Neutrophil (primary cell): ENCODE data around the gene ZIM2.
A peak's percentile ranks its signal among the peaks of the same experiment; 100 is the strongest.

Experiments used
- H3K27ac ChIP-seq: fragments of 200-600 bp; sonication (generic); 2 replicates; pipeline ENCODE4 v1.5.1; 2016; ENCODE audit warnings: mild to moderate bottlenecking, moderate library complexity
- H3K27me3 ChIP-seq: fragments of 200-600 bp; sonication (generic); 2 replicates; pipeline ENCODE4 v1.6.0; 2016; ENCODE audit warnings: mild to moderate bottlenecking
- H3K36me3 ChIP-seq: fragments of 200-600 bp; sonication (generic); 2 replicates; pipeline ENCODE4 v1.5.1; 2017
- H3K4me1 ChIP-seq, 2 experiments: fragments of 200-600 bp in 1 of 2; sonication (generic) in 1 of 2; 1 replicate in 1 of 2; 2 replicates in 1 of 2; pipeline versions ENCODE4 v1.5.1 to v1.6.1; 2013 to 2016; ENCODE audit warnings: low read depth in 1 of 2, low read length in 1 of 2, mild to moderate bottlenecking in 1 of 2, moderate library complexity in 1 of 2; ENCODE audit not compliant: control insufficient read depth in 1 of 2, insufficient read depth in 1 of 2
- H3K4me3 ChIP-seq, 2 experiments: fragments of 200-600 bp in 1 of 2; sonication (generic) in 1 of 2; 1 replicate in 1 of 2; 2 replicates in 1 of 2; pipeline ENCODE4 v1.5.1; 2013 to 2016; ENCODE audit warnings: low read depth in 1 of 2, low read length in 1 of 2, mild to moderate bottlenecking in 1 of 2, moderate library complexity in 1 of 2
- H3K9me3 ChIP-seq: fragments of 200-600 bp; sonication (generic); 2 replicates; pipeline ENCODE4 v1.5.1; 2016
- TF ChIP-seq, protein P1 (sequence below): fragments of 200-600 bp; sonication (generic); IDR thresholded peaks from 2 replicates; pipeline ENCODE4 v1.5.1; 2016; ENCODE audit warnings: antibody characterized with exemption

Gene ZIM2

DNA sequence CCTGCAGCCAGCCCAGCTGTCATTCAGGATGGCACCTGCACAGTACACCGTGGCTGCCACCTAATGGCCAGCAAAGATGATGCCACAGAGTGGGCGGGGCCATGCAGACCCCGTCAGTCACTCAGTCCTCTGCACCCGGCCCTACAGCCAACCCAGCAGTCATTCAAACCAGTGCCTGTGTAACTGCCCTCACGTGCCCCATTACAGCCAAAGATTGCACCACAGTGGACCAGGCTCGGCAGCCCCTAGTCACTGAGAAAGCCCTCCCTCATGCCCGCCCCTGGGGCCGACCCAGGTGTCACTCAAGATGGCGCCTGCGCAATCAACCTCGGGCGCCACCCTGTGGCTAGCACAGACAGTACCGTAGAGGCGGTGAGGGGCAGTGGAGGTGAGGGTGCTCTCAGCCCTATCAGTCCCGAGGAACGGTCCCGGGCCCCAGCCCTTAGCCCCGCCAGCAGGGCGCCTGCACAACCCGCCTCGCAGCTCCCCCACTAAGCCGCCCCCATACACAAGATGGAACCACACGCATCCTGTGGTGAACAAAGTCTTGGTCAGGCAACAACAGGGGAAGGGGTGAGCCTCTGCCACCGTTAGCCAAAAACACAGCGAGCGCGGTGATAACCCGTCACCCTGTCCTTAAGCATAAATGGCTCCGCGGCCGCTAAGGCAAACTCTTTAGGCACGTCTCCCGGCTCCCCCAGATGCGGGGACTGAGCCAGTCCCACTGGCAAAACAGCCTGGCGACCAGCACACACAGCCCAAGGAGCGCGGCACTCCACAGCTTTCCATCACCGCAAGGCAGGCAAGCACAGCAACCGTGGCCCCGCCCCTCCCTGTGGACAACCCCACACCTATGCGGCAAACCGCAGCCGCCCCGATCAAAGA, 2.3 kb downstream of the ZIM2 start:
- H3K4me3 ChIP-seq: peak overlapping the region; percentile 32 to 41
- no peaks in the 10 kb centered on the region for H3K36me3 ChIP-seq
- peaks cover 20 to 22% of the 10 kb centered on the region in 2 experiments for H3K4me1 ChIP-seq
- peaks cover 37% of the 10 kb centered on the region for H3K9me3 ChIP-seq
- TF ChIP-seq, protein P1, sequence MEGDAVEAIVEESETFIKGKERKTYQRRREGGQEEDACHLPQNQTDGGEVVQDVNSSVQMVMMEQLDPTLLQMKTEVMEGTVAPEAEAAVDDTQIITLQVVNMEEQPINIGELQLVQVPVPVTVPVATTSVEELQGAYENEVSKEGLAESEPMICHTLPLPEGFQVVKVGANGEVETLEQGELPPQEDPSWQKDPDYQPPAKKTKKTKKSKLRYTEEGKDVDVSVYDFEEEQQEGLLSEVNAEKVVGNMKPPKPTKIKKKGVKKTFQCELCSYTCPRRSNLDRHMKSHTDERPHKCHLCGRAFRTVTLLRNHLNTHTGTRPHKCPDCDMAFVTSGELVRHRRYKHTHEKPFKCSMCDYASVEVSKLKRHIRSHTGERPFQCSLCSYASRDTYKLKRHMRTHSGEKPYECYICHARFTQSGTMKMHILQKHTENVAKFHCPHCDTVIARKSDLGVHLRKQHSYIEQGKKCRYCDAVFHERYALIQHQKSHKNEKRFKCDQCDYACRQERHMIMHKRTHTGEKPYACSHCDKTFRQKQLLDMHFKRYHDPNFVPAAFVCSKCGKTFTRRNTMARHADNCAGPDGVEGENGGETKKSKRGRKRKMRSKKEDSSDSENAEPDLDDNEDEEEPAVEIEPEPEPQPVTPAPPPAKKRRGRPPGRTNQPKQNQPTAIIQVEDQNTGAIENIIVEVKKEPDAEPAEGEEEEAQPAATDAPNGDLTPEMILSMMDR: no peak
- H3K27me3 ChIP-seq: peaks cover 39% of the 10 kb centered on the region
- H3K27ac ChIP-seq: no peak overlapping the region

DNA sequence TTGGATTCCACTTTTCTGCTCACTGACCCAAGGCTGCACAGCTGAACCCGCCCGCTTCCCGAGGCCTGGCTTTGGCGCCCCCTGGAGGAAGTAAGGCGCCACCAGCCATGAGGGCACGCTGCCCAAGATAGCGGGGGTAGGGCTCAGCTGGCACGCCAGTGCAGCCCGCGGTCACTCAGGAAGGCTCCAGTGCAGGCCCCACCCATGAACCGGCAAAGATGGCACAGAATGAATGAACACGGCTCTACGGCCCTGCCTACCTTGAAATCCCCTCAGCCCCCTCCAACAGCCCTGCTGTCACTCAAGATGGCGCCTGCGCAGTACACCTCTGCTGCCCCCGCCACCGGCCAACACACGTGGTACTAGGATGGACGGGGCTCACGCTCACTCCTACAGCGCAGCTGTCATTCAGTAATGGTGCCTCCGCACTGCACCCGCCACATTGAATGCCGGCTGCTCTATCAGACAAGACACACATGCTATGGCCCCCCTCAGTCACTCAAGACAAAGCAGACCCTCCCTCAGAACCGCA, 3.0 kb downstream of the ZIM2 start:
- Histone ChIP-seq H3K4me1 (peaks cover 20 to 22% of the 10 kb centered on the region in 2 experiments), H3K4me3 (peak overlapping the region; percentile 32 to 41), H3K9me3 (peaks cover 37% of the 10 kb centered on the region), H3K27ac (no peak overlapping the region), H3K36me3 (no peaks in the 10 kb centered on the region), H3K27me3 (peaks cover 35% of the 10 kb centered on the region)
- TF ChIP-seq, protein P1: no peak

DNA sequence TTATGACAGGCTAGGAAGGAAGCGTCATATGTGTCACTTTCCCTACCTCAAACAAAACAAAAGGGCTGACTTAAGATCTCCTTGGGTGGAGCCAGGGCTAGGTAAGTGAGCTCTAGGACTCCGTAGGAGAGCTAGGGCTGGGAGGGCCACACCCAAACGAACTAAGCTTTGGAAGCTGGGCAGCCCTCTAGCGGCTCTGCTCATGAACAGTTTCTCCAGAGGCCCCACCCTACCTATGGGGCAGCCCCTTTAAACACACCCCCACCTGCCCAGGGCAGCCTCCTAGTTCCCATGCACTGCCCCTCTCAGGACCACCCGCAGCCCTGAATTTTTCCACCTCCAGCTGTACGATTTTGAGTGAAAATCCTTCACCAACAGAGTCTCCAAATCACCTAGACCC, 3.5 kb downstream of the ZIM2 start:
- Histone ChIP-seq H3K36me3 (no peaks in the 10 kb centered on the region), H3K27ac (no peak overlapping the region), H3K27me3 (peaks cover 29% of the 10 kb centered on the region), H3K4me1 (peaks cover 20 to 22% of the 10 kb centered on the region in 2 experiments), H3K4me3 (no peak overlapping the region), H3K9me3 (peaks cover 37% of the 10 kb centered on the region)
- TF ChIP-seq, protein P1: no peak

DNA sequence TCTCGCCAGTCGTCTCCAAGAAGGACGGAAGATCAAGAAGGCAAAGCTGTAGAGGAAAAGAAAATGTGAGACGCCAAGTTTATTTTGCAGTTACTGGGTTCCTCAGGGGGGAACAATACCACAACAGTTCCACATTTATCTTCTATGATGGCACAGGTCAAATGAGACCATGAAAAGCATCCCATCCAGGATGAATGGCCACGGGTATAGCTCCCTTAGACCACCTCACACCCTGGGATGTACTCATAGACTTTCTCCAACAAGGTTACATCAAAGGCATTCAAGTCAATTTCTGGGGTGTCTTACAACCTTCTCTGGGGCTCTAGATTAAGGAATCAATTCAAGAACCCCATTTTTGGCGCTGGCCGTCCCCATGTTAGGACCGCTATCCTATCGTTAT, 4.5 kb downstream of the ZIM2 start:
- TF ChIP-seq, protein P1: no peak
- H3K4me1 ChIP-seq: peaks cover 20 to 22% of the 10 kb centered on the region in 2 experiments
- no peaks in the 10 kb centered on the region for H3K36me3 ChIP-seq
- peaks cover 20% of the 10 kb centered on the region for H3K27me3 ChIP-seq
- no peak overlapping the region for H3K4me3 ChIP-seq
- peaks cover 34% of the 10 kb centered on the region for H3K9me3 ChIP-seq
- H3K27ac ChIP-seq: no peak overlapping the region

DNA sequence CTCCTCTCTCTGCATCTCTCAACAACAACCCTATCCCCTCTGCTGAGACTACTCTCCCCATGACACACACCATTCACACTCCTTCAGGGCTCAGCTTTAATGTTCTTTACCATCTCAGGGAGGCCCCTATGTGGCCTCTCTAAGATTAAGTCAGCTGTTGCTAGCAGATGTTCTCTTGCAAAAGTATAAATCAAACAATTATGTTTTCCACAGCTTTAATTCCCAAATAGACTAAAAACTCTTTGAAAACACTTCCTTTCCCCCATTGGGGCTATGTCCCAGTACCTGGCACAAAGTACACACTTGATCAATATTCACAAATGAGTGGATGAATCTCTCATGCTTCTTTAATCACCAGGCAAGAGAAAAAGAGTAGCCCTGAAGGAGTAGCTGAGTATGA, 5.1 kb downstream of the ZIM2 start:
- TF ChIP-seq, protein P1: no peak
- Histone ChIP-seq H3K9me3 (peaks cover 30% of the 10 kb centered on the region), H3K4me1 (peaks cover 20 to 22% of the 10 kb centered on the region in 2 experiments), H3K4me3 (no peak overlapping the region), H3K27ac (no peak overlapping the region), H3K36me3 (no peaks in the 10 kb centered on the region), H3K27me3 (peaks cover 13% of the 10 kb centered on the region)
